Right atrium auricular region (tissue), 2 donors: ENCODE measurements around the gene TPD52L1. TPM values are rescaled to one million over a fixed set of nuclear protein-coding genes. Genes with fewer than 3 reads are reported as not detected.

Source experiments
- DNase-seq: peaks from one replicate; pipeline ENCODE4 v3.0.0-alpha.2; 2019; ENCODE audit warnings: low spot score
- H3K27ac ChIP-seq, 2 donors: fragments of 200-600 bp; sonication (generic); 1 replicate in 1 of 2; 2 replicates in 1 of 2; pipeline ENCODE4 v1.5.1; 2016 to 2019
- H3K27me3 ChIP-seq, 2 donors: fragments of 200-600 bp; sonication (generic); one replicate each; pipeline versions ENCODE4 v1.5.1 to v1.6.0; 2017 to 2019
- H3K36me3 ChIP-seq: fragments of 200-600 bp; sonication (generic); one replicate; pipeline ENCODE4 v1.5.1; 2016
- H3K4me1 ChIP-seq, 2 donors: fragments of 200-600 bp; sonication (generic); one replicate each; pipeline versions ENCODE4 v1.5.1 to v1.6.0; 2017 to 2019
- H3K4me3 ChIP-seq, 2 donors: fragments of 200-600 bp; sonication (generic); 1 replicate in 1 of 2; 2 replicates in 1 of 2; pipeline ENCODE4 v1.5.1; 2017 to 2019; ENCODE audit warnings: mild to moderate bottlenecking in 1 of 2, moderate library complexity in 1 of 2
- H3K9me3 ChIP-seq, 2 donors: fragments of 200-600 bp; sonication (generic); one replicate each; pipeline ENCODE4 v1.5.1; 2019
- total RNA-seq, 2 donors: library from RNA; depleted of rRNA; stranded (reverse); fragments of >200 nt; gene quantifications; one replicate each; pipeline ENCODE4 v1.1.0, GENCODE V29; 2016
- TF ChIP-seq, protein P1 (sequence below), 2 donors: fragments of 200-600 bp; sonication (generic); IDR thresholded peaks; one replicate each; pipeline ENCODE4 v1.5.1; 2019; ENCODE audit warnings: antibody characterized with exemption in 2 of 2

Gene TPD52L1
- total RNA-seq, 2 donors from 2014 or later = 29.4 to 96.7 TPM

DNA sequence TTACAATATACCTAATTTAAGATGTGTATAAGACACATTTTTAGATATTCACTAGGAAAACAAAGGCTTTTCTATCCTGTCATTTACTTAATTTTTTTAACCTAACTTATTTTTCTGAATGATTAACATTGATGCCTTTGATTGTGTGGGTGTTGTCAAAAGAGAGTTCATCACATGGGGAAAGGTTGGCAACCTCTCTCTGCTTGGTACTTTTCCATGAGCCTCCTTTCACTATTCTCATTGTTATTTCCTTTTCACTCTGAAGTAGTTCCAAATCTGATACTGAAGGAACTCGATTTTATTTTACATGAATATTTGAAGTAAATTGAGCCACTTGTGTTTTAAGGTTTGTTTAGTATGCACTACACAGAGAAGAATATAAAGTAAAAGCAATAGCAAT, 35.9 kb downstream of the TPD52L1 start:
- TF ChIP-seq, protein P1, sequence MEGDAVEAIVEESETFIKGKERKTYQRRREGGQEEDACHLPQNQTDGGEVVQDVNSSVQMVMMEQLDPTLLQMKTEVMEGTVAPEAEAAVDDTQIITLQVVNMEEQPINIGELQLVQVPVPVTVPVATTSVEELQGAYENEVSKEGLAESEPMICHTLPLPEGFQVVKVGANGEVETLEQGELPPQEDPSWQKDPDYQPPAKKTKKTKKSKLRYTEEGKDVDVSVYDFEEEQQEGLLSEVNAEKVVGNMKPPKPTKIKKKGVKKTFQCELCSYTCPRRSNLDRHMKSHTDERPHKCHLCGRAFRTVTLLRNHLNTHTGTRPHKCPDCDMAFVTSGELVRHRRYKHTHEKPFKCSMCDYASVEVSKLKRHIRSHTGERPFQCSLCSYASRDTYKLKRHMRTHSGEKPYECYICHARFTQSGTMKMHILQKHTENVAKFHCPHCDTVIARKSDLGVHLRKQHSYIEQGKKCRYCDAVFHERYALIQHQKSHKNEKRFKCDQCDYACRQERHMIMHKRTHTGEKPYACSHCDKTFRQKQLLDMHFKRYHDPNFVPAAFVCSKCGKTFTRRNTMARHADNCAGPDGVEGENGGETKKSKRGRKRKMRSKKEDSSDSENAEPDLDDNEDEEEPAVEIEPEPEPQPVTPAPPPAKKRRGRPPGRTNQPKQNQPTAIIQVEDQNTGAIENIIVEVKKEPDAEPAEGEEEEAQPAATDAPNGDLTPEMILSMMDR (IDR thresholded peaks at IDR 0.05) = no peak
- DNase-seq = no peak
- Histone ChIP-seq H3K36me3 (no peaks in the 10 kb centered on the region), H3K27ac (peak overlapping the region; percentile 7 to 79), H3K4me3 (no peak overlapping the region), H3K27me3 (no peaks in the 10 kb centered on the region), H3K9me3 (no peaks in the 10 kb centered on the region), H3K4me1 (peaks cover 0 to 39% of the 10 kb centered on the region in 2 donors)

DNA sequence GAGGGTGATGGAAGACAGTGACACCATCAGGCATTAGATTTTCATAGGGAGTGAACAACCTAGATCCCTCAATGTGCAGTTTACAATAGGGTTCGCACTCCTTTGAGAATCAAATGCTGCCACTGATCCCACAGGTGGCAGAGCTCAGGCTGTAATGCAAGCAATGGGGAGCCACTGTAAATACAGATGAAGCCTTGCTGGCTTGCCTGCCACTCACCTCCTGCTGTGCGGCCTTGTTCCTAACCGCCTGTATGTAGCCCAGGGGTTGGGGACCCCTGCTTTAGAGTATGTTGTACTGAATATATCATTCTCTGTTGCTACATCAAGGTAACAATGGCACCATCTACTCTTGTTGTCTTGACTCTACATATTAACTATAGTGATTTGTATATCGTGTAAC, 37.1 kb downstream of the TPD52L1 start:
- Histone ChIP-seq H3K4me1 (peaks cover 0 to 41% of the 10 kb centered on the region in 2 donors), H3K27ac (no peak overlapping the region), H3K4me3 (no peak overlapping the region), H3K9me3 (no peaks in the 10 kb centered on the region), H3K27me3 (no peaks in the 10 kb centered on the region), H3K36me3 (no peaks in the 10 kb centered on the region)
- no peak for DNase-seq
- TF ChIP-seq, protein P1 (IDR thresholded peaks at IDR 0.05) = no peak

DNA sequence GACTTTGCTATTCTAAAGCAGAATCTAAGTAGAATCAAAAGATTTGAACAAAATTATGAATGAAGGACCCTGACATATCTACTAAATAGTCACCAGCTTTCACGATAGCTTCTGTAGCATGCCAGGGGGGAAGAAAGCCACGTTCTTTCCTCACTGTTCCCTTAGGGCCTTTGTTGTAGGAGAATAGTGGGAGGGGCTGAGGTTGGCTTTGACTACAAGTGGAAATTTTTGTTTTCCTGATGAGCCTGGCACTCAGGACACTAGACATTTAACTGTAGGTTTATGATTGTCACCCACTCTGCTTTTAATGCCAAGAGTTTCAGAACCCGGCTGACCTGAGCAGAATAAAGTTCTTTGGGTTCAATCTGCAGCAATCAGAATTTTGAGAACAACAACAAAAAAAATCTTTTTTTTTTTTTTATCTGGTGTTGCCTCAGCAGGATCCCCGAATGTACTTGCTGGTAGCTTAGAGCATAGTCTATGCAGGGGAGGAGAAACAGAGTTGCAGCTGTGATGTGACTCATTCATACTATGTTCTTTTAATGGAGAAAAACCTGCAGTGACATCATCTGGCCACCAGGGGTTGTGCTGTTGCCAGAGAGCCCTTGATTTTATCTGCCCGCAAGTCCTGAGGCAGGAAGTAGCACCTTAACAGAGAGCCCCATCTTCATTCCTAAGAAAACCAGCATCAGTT, 38.5 kb downstream of the TPD52L1 start:
- DNase-seq = peak; percentile 75
- Histone ChIP-seq H3K36me3 (no peaks in the 10 kb centered on the region), H3K27me3 (no peaks in the 10 kb centered on the region), H3K9me3 (no peaks in the 10 kb centered on the region), H3K27ac (no peak overlapping the region), H3K4me1 (peaks cover 0 to 55% of the 10 kb centered on the region in 2 donors), H3K4me3 (no peak overlapping the region)
- TF ChIP-seq, protein P1 (IDR thresholded peaks at IDR 0.05) = peak; percentile 55 to 80

DNA sequence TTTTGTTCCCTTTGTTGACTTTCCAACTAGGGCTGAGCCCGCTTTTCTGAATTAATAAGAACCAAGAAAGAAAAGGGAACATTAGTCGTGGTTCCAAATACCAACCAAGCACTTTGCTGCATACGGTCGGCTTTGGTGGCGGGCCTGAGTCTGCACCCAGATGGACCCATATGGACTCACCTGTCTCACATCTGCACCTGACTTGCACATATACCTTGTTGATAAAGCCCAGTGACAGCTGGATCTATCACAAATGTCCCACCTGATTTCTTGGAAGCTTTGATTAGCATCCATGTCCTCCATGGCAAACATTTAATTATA, 39.0 kb downstream of the TPD52L1 start:
- Histone ChIP-seq H3K4me3 (no peak overlapping the region), H3K27ac (no peak overlapping the region)

DNA sequence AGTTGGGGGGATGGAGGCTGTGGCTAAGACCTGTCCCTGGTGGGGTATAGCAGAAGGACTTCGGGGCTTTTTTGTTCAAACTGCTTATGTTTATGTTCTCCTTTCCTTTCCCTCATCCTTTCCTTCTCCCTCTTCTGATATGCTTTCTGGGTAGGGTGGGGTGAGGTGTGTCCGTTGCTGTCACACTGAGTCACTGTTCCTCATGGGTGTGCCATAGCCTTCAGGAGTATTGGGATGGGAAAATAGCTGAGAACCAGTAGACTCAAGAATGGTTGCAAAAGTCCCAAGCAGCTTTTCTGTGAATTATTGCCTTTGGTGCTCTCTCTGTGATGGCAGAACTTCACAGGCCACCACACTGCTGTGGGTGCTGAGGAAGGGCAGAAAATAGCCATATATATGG, 39.6 kb downstream of the TPD52L1 start:
- no peak for DNase-seq
- no peaks in the 10 kb centered on the region for H3K27me3 ChIP-seq
- H3K4me1 ChIP-seq = peaks cover 0 to 63% of the 10 kb centered on the region in 2 donors
- H3K27ac ChIP-seq = no peak overlapping the region
- no peaks in the 10 kb centered on the region for H3K36me3 ChIP-seq
- TF ChIP-seq, protein P1 (IDR thresholded peaks at IDR 0.05) = no peak
- H3K9me3 ChIP-seq = no peaks in the 10 kb centered on the region
- no peak overlapping the region for H3K4me3 ChIP-seq

More for the DNA sequence above, 39.0 kb downstream of the TPD52L1 start:
- Histone ChIP-seq H3K4me1 (peaks cover 0 to 60% of the 10 kb centered on the region in 2 donors), H3K36me3 (no peaks in the 10 kb centered on the region), H3K9me3 (no peaks in the 10 kb centered on the region), H3K27me3 (no peaks in the 10 kb centered on the region)
- DNase-seq = no peak
- TF ChIP-seq, protein P1 (IDR thresholded peaks at IDR 0.05) = no peak

DNA sequence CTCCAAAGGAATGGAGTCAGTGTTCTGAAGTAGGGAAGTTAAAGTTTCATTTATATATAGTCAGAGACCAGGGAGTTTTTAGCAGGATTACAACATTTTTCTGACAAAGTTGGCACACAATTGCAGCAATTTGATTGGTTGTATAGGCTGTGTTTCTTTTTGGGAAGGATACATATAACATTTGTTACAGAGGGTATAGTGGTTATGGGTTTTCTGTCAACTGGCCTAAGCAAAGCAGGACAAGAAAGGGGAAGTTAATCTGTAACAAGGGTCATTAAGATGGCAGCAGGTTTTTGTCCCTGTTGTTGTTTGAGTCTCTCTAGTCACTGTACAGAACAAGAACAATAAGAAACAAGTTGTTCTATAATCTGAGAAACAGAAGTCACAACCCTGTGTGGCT, 41.4 kb downstream of the TPD52L1 start:
- TF ChIP-seq, protein P1 (IDR thresholded peaks at IDR 0.05) = no peak
- H3K4me1 ChIP-seq = peaks cover 0 to 57% of the 10 kb centered on the region in 2 donors

More for the DNA sequence above, 41.4 kb downstream of the TPD52L1 start:
- H3K27me3 ChIP-seq = no peaks in the 10 kb centered on the region
- no peak for DNase-seq
- no peaks in the 10 kb centered on the region for H3K36me3 ChIP-seq
- H3K9me3 ChIP-seq = no peaks in the 10 kb centered on the region
- no peak overlapping the region for H3K27ac ChIP-seq
- H3K4me3 ChIP-seq = no peak overlapping the region
